Activated naive CD4-positive, alpha-beta T cell (primary cell): ENCODE data around the gene TMEM185A.
"Not testable (repeated sequence)": the region's sequence is repeated elsewhere in the genome, so short reads cannot be mapped to it uniquely, and the experiment has no call there.

Source experiments
- DNase-seq, 4 experiments: peaks; one replicate each; lab custom pipeline; 2025; lab: John Stamatoyannopoulos, UW

Gene TMEM185A

GRCh38 chrX:149551245-149551938 is 80.2 kb downstream of the TMEM185A start:
- not testable (repeated sequence) for DNase-seq

GRCh38 chrX:149550454-149550853 is 81.1 kb downstream of the TMEM185A start:
- not testable (repeated sequence) for DNase-seq

GRCh38 chrX:149549701-149550100 is 81.9 kb downstream of the TMEM185A start, which contains the start of gene HSFX3:
Gene HSFX3 (minus strand): TSS chrX:149549924. CDS start chrX:149549852, 72 bp downstream.
- not testable (repeated sequence) for DNase-seq

GRCh38 chrX:149547782-149548181 is 83.8 kb downstream of the TMEM185A start:
- not testable (repeated sequence) for DNase-seq

GRCh38 chrX:149546962-149547361 is 84.6 kb downstream of the TMEM185A start:
- not testable (repeated sequence) for DNase-seq
